Coronary artery (tissue), 2 donors: ENCODE data around the gene MAGEB3.

Source experiments
- DNase-seq: peaks from one replicate; pipeline ENCODE4 v3.0.0-alpha.2; 2017; ENCODE audit warnings: low spot score
- H3K27ac ChIP-seq, 2 donors: fragments of 200-600 bp; sonication (generic); one replicate each; pipeline ENCODE4 v1.5.1; 2016 to 2019
- H3K4me3 ChIP-seq: fragments of 200-600 bp; sonication (generic); 2 replicates; pipeline ENCODE4 v1.5.1; 2016; ENCODE audit warnings: mild to moderate bottlenecking, moderate library complexity
- TF ChIP-seq, protein P1 (sequence below): fragments of 200-600 bp; sonication (generic); IDR thresholded peaks from one replicate; pipeline ENCODE4 v1.5.1; 2019; ENCODE audit warnings: antibody characterized with exemption

MAGEB3 gene

DNA sequence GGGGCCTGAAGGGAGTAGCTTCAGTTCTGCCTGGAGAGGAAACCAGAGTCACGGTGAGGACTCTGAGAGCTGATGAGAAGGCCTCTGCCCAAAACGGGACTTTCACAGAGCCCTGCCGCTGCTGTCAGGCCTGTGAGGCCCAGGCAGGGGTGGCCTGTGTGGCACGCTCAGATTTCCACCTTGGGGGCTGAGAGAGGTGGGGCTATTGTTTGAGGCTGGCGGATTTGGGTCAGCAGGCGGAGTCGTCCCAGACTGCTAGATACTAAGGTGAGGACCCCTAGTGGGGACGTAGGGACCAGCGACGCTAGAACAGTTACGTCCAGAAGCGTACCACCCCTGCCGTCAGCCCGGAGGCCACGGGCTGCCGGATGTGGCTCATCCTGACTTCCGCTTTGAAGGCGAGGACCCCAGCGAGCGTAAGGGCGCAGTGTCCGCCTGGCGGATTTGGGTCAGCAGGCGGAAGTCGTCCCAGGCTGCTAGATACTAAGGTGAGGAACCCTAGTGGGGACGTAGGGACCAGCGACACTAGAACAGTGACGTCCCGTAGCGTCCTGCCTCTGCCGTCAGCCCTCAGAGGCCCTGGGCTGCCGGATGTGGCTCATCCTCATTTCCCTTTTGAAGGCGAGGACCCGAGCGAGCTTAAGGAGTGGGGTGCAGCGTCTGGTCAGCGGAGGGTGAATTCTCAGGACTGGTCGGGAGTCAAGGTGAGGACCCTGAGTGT is 16.5 kb downstream of the MAGEB3 start, which contains the start of gene MAGEB1:
TSS of gene MAGEB1 (plus strand) at position 378 of the 721 bp plus-strand sequence. CDS start 3,348 bp downstream, outside the sequence.
- no peak for DNase-seq
- TF ChIP-seq, protein P1, sequence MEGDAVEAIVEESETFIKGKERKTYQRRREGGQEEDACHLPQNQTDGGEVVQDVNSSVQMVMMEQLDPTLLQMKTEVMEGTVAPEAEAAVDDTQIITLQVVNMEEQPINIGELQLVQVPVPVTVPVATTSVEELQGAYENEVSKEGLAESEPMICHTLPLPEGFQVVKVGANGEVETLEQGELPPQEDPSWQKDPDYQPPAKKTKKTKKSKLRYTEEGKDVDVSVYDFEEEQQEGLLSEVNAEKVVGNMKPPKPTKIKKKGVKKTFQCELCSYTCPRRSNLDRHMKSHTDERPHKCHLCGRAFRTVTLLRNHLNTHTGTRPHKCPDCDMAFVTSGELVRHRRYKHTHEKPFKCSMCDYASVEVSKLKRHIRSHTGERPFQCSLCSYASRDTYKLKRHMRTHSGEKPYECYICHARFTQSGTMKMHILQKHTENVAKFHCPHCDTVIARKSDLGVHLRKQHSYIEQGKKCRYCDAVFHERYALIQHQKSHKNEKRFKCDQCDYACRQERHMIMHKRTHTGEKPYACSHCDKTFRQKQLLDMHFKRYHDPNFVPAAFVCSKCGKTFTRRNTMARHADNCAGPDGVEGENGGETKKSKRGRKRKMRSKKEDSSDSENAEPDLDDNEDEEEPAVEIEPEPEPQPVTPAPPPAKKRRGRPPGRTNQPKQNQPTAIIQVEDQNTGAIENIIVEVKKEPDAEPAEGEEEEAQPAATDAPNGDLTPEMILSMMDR, result no peak
- Histone ChIP-seq H3K4me3 (no peak within 1 kb of the TSS), H3K27ac (no peak within 1 kb of the TSS)

DNA sequence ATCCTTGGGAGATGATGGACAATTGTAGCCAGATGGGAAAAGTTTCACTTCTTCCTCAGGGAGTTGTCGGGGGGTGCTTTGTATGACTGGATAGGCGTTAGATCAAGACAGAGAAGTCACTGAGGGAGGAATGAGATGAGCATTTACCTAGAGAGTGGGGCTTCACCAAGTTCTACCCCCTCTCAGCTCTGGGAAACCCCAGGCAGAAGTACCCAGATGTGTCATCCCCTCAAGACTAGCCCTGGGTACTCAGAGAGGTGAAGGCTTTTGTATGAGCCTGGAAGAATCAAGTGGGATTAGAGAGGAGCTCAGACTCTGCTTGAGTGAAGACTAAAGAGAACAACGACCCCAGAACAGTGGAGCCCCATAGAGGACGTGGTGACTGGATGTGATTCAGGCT is 18.4 kb downstream of the MAGEB3 start:
- H3K4me3 ChIP-seq, result no peak overlapping the region
- DNase-seq, result no peak
- TF ChIP-seq, protein P1, result no peak
- H3K27ac ChIP-seq, result no peak overlapping the region

DNA sequence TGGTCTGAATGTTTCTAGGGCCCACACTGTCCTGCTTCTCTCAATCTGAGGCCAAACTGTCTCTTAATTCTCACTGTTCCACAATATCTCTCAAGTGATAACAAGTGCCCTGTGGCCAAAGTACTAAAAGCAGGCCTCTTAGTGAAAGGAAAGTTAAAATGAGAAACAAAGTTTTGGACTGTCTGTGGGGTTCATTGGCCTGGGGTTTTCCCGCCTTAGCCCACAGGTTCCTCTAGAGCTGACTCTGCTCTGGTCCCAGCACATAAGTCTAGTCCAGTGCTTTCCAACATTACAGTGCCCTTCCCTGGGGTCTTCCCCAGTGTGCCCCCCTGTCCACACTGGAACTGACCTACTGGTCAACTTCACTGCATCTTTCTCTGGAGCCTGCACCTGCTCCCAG is 22.8 kb downstream of the MAGEB3 start:
- Histone ChIP-seq H3K27ac (no peak overlapping the region), H3K4me3 (no peak overlapping the region)
- TF ChIP-seq, protein P1, result no peak
- no peak for DNase-seq

DNA sequence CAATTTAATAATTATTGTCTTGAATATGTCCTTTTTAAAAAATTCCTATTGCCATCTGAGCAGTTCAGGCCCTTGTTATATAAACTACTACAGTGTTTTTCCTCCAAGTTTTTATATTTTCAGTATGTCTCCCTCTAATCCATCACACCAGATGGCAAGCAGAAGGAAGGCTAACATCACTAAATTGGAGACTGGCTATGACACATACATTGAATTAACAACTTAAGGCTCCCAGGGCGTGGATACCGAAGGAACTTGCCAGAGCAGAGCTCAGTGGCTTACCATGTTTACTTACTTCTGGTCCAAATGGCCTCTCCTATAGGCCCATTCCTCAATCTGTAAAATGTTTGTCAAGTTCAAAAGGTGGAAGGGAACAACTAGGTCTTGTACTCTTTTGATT is 29.5 kb downstream of the MAGEB3 start:
- TF ChIP-seq, protein P1, result no peak
- DNase-seq, result no peak
- Histone ChIP-seq H3K4me3 (no peak overlapping the region), H3K27ac (no peak overlapping the region)

DNA sequence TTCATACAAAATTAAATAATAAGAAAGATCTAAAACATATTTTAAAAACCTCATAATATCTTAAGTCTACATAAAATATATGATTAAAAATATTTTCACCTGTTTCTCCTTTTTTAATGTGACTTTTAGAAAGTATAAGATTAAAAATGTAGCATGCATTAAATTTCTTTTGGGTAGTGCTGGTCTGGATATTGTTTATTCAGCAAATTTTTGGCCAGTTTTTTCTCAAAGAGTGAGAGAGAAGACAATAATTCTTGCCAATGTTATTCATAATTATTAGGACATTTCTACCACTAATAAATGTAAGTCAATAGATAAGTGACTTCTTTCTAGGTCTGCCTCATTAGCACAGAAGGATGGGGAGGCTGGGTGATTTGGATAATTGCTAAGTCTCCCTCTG is 30.6 kb downstream of the MAGEB3 start:
- H3K27ac ChIP-seq, result no peak overlapping the region
- no peak overlapping the region for H3K4me3 ChIP-seq
- DNase-seq, result no peak
- TF ChIP-seq, protein P1, result no peak

DNA sequence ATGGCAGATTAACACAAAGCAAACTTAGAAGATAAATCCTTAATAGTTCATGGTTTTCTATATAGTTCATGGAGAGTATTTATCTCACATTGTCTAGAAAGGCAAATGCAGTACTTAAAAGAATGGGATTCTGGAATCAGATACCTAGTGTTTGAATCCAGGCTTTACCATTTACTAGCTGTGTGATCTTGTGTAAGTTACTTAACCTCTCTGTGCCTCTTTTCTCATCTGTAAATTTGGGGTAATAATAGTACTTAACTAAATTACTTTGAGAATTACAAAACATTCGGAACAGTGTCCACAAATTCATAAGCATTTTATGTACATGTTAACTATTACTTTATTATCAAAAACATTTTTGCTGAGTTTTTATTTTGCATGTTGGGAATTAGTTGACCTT is 32.3 kb downstream of the MAGEB3 start:
- Histone ChIP-seq H3K27ac (no peak overlapping the region), H3K4me3 (no peak overlapping the region)
- no peak for DNase-seq
- TF ChIP-seq, protein P1, result no peak

DNA sequence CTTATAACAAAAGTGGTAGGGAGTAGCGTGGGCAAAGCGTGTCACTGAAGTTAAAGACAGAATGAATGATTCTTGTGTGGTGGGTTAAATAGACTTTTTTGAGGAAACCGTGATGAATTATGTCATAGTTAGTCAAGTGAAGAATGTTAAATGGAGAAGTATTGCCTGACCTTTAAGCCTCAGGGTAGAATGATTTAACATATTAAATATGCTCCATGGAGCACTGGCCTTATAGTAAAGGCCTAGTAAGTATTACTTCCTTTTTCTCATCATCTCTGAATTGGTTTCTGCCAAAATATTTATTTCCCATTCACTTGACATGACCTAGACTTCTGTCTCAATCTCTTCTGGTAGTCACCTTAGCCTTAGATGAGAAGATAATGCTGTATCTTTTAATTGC is 40.2 kb downstream of the MAGEB3 start:
- no peak for DNase-seq
- Histone ChIP-seq H3K27ac (no peak overlapping the region), H3K4me3 (no peak overlapping the region)
- TF ChIP-seq, protein P1, result no peak
